Measurements from ENCODE around the gene SRBD1.

- TF ChIP-seq, protein P1, sequence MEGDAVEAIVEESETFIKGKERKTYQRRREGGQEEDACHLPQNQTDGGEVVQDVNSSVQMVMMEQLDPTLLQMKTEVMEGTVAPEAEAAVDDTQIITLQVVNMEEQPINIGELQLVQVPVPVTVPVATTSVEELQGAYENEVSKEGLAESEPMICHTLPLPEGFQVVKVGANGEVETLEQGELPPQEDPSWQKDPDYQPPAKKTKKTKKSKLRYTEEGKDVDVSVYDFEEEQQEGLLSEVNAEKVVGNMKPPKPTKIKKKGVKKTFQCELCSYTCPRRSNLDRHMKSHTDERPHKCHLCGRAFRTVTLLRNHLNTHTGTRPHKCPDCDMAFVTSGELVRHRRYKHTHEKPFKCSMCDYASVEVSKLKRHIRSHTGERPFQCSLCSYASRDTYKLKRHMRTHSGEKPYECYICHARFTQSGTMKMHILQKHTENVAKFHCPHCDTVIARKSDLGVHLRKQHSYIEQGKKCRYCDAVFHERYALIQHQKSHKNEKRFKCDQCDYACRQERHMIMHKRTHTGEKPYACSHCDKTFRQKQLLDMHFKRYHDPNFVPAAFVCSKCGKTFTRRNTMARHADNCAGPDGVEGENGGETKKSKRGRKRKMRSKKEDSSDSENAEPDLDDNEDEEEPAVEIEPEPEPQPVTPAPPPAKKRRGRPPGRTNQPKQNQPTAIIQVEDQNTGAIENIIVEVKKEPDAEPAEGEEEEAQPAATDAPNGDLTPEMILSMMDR (IDR thresholded peaks at IDR 0.05), result no peak
- no peak for TF ChIP-seq ZFX (IDR thresholded peaks at IDR 0.05; ENCODE audit: borderline replicate concordance)
Measured at GRCh38 chr2:45469314-45470099, 141.6 kb downstream of the SRBD1 start.

All from 22Rv1 (cell line).